SJSA1 (cell line): ENCODE data around the gene ARID1A. TPM values are rescaled to one million over a fixed set of nuclear protein-coding genes. Genes with fewer than 3 reads are reported as not detected.
A peak's percentile ranks its signal among the peaks of the same experiment; 100 is the strongest.
"Not testable (repeated sequence)": the region's sequence is repeated elsewhere in the genome, so short reads cannot be mapped to it uniquely, and the experiment has no call there.

Experiments
- DNase-seq, 2 experiments: peaks; one replicate each; pipeline ENCODE4 v3.0.0-alpha.2; 2015 to 2020; ENCODE audit warnings: low spot score in 2 of 2, low read depth in 1 of 2
- H3K27ac ChIP-seq: fragments of 250-450 bp; sonication (Bioruptor Pico); 2 replicates; pipeline ENCODE4 v1.5.1; 2020; ENCODE audit warnings: mild to moderate bottlenecking, moderate library complexity
- H3K27me3 ChIP-seq: fragments of 250-450 bp; sonication (Bioruptor Pico); replicated peaks from 2 replicates; pipeline ENCODE4 v1.5.1; 2020; ENCODE audit warnings: mild to moderate bottlenecking, moderate library complexity
- H3K36me3 ChIP-seq: fragments of 250-450 bp; sonication (Bioruptor Pico); 2 replicates; pipeline ENCODE4 v1.5.1; 2020; ENCODE audit warnings: mild to moderate bottlenecking
- H3K4me1 ChIP-seq: fragments of 250-450 bp; sonication (Bioruptor Pico); replicated peaks from 2 replicates; pipeline ENCODE4 v1.6.1; 2021; ENCODE audit warnings: mild to moderate bottlenecking
- H3K4me3 ChIP-seq: fragments of 250-450 bp; sonication (Bioruptor Pico); 2 replicates; pipeline ENCODE4 v1.5.1; 2020; ENCODE audit warnings: mild to moderate bottlenecking
- H3K9me3 ChIP-seq: fragments of 250-450 bp; sonication (Bioruptor Pico); replicated peaks from 2 replicates; pipeline ENCODE4 v1.5.1; 2020; ENCODE audit warnings: mild to moderate bottlenecking
- total RNA-seq: library from RNA; depleted of rRNA; stranded (reverse); fragments of >200 nt; shearing (Covaris generic); gene quantifications from 2 replicates; pipeline ENCODE4 v1.2.3, GENCODE V29; 2014; rRNA removed

The ARID1A gene
- 22.2 and 23.4 TPM in 2 replicates for total RNA-seq

DNA sequence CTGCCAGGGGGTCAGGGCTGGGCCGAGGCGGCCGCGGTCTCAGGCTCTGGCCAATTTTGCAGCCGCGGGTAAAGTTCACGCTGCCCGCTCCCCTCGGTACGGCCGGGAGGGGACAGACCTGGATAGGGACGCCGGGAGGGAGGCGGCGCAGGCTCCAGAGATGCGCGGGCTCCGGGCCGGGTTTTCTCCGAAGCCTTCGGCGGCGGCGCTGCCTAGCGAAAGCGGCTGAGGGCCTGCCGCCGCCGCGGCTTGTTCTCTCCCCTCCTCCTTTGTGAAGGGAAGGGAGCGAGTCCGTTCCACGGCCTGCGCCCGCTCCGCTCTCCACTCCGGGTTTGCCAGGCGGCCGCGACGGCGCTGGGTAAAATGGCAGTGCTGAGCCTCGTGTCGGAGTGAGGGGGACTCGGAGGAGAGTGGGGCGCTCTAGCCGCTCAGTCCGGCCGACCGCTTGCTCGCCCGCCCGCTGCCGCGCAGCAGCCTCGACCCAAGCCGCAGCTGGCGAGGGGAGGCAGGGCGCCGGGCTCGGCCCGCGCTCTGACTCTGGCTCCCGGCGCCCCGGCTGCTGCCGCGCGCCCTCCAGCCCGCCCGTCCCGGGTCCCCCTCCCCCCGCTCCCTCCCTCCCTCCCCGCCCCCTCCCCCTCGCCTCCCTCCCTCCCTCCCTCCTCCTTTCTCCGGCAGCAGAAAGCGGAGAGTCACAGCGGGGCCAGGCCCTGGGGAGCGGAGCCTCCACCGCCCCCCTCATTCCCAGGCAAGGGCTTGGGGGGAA is at the start of gene ARID1A:
Gene ARID1A, plus strand, starts transcription at position 660 of the 763 bp plus-strand sequence. CDS start 389 bp downstream, outside the sequence.
- Histone ChIP-seq H3K36me3 (peaks cover 31% of the 10 kb centered on the region), H3K27ac (peak within 1 kb of the TSS; percentile 88), H3K4me3 (peak within 1 kb of the TSS; percentile 87), H3K4me1 (peaks cover 51% of the 10 kb centered on the region), H3K27me3 (no peaks in the 10 kb centered on the region), H3K9me3 (no peaks in the 10 kb centered on the region)
- peak; percentile 97 to 100 for DNase-seq

DNA sequence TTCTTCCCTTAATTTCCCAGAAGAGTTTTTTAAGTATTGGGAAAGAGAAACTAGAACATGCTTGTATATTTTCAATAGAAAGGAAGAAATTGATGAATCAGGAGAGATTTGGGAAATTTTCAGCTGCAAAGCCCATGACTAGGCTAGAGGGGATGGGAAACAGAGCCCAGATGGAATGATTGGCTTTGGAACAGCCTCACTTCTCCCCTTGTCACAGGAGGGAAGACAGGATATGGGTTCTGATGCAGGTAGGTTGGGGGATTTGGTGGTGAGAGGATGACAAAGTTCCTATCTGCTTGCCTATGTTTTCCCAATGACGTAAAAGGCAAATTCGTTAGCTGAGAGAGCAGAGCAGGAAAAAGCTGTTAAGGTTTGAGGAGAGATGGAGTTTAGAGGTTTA is 31.0 kb upstream of the ARID1A start:
- H3K27me3 ChIP-seq = no peaks in the 10 kb centered on the region; the same call in 1 of the 2 replicates
- no peaks in the 10 kb centered on the region for H3K4me1 ChIP-seq
- no peak overlapping the region for H3K27ac ChIP-seq
- no peak overlapping the region for H3K4me3 ChIP-seq
- H3K36me3 ChIP-seq = no peaks in the 10 kb centered on the region
- no peak for DNase-seq
- H3K9me3 ChIP-seq = no peaks in the 10 kb centered on the region; the same call in 1 of the 2 replicates

DNA sequence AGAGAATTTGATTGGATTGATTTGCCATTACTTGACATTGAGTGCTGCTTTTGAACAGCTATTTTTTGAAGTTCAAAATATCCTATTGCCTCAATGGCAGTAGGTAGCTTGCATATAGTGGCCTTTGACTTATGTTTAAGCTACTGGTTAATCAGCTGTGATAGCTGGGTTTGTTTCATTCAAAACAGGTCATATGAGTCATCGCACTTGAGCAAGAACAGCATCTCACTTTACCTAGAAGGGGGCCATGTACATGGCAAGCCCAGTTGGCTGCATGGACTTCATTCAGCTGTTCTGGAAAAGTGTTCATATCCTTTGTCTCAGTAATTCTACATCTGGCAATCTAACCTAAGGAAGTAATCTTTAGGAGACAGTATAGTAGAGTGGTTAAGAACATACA is 29.0 kb upstream of the ARID1A start:
- no peaks in the 10 kb centered on the region for H3K36me3 ChIP-seq
- H3K9me3 ChIP-seq = no peaks in the 10 kb centered on the region
- H3K27me3 ChIP-seq = no peaks in the 10 kb centered on the region
- no peak overlapping the region for H3K4me3 ChIP-seq
- DNase-seq = no peak
- no peak overlapping the region for H3K27ac ChIP-seq
- no peaks in the 10 kb centered on the region for H3K4me1 ChIP-seq

GRCh38 chr1:26668106-26668786 is 27.6 kb upstream of the ARID1A start:
- DNase-seq, H3K36me3 ChIP-seq, H3K4me1 ChIP-seq, H3K9me3 ChIP-seq, H3K4me3 ChIP-seq, H3K27me3 ChIP-seq, H3K27ac ChIP-seq: not testable (repeated sequence)

DNA sequence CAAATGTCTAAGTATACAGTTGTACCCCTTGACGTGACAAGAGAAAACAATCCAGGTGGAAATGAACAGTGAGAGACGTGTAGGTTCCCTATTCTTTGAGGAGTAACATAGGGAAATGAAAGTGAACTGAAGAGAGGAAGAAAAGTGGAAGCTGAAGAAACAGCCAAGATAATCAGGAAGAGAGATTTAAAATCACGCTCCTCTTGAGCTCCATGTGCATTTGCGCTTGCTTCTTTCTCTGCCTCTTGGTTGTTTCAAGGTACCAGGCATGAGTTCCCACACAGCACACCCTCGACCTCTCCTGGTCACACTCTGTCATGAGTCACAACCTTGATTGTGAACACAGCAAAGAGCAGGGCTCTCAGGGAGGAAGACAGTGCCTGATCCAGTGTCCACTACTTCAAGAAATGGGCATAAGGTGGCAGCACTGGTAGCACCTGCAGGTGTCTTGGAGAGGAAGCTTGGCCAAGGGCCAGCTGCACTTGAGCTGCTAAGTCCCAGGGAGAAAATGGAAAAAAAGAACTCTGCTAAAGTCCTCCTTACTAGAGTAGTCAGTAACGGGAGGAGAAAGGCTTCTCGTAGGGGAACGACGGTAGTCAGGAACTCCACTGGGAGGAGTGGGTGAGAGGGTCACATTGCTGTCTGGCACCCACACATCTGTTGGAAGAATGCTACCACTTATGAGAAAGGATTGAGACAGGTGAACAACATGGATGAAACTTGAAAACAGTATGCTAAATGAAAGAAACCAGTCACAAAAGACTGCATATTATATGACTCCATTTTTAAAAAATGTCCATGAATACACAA is 18.3 kb upstream of the ARID1A start:
- H3K4me3 ChIP-seq = no peak overlapping the region
- H3K27ac ChIP-seq = no peak overlapping the region
- peak; percentile 52 to 67 for DNase-seq
- H3K4me1 ChIP-seq = peaks cover 5% of the 10 kb centered on the region; the same call in 1 of the 2 replicates
- no peaks in the 10 kb centered on the region for H3K36me3 ChIP-seq
- H3K27me3 ChIP-seq = no peaks in the 10 kb centered on the region
- H3K9me3 ChIP-seq = no peaks in the 10 kb centered on the region

DNA sequence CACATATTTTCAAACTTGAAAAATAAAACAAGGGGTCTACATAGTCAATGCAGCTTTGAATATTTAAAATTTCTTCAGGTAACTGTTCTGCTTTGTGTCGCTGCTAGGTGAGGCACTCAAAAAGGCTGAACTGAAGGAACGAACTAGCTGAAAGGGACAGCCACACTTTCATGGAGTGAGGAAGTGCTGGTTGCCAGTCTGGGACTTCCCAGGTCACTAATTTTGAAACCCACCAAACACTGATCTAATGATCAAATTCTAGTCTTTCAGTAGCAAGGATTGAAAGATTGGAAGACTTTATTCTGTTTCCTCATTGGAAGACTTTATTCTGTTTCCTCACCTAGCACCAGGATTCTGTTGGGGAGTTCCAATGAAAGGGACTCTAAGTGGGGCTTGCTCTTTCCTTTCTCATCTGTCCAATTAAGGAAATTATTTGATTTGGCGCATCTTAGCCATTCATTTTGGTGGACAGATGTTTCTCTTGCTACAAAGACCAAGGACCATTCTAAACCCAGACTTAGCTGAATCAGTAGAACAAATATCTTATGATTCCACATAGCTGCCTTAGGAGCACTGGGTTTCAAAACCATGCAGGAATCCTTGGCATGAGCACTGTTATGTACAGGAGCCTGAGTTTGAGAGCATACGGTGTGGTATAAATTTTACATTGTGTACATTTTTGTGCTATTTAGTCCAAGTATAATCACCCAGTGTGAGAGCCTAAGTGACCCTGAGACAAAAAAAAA is 10.9 kb upstream of the ARID1A start:
- no peak overlapping the region for H3K4me3 ChIP-seq
- peaks cover 7% of the 10 kb centered on the region; the same call in 1 of the 2 replicates for H3K4me1 ChIP-seq
- H3K36me3 ChIP-seq = no peaks in the 10 kb centered on the region
- no peaks in the 10 kb centered on the region for H3K27me3 ChIP-seq
- DNase-seq = no peak
- no peaks in the 10 kb centered on the region for H3K9me3 ChIP-seq
- no peak overlapping the region for H3K27ac ChIP-seq

- H3K27me3 ChIP-seq = no peaks in the 10 kb centered on the region
- no peak overlapping the region for H3K4me3 ChIP-seq
- no peaks in the 10 kb centered on the region for H3K36me3 ChIP-seq
- no peaks in the 10 kb centered on the region for H3K9me3 ChIP-seq
- peaks cover 8% of the 10 kb centered on the region for H3K4me1 ChIP-seq
- DNase-seq = no peak
- H3K27ac ChIP-seq = no peak overlapping the region
These were observed 9.0 kb upstream of the ARID1A start for GRCh38 chr1:26686795-26687194.

GRCh38 chr1:26689504-26689903 is 6.3 kb upstream of the ARID1A start:
- Histone ChIP-seq H3K27ac (no peak overlapping the region), H3K9me3 (no peaks in the 10 kb centered on the region), H3K4me3 (no peak overlapping the region), H3K27me3 (no peaks in the 10 kb centered on the region), H3K4me1 (peaks cover 20% of the 10 kb centered on the region), H3K36me3 (no peaks in the 10 kb centered on the region)
- DNase-seq = no peak

DNA sequence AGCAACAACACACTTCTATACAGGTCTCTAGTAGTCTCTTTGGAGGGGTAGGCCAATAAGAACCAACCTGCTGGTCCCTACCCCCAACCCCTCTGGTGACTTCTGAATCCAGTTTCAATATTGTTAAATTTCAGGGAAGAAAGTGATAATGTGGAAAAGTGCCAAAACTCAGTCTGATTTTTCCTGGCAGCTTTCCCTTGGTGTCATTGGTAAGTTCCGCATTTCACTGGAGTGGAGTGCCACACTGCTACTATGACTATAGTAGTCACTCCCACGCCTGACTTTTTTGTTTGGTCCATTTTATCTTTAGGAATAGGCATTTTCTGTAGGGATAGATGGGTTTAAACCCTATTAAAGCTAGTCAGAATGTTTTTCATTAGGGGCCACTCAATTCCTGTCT is 5.7 kb upstream of the ARID1A start:
- H3K4me3 ChIP-seq = no peak overlapping the region
- no peak overlapping the region for H3K27ac ChIP-seq
- H3K9me3 ChIP-seq = no peaks in the 10 kb centered on the region
- no peak for DNase-seq
- H3K36me3 ChIP-seq = no peaks in the 10 kb centered on the region
- peaks cover 25% of the 10 kb centered on the region for H3K4me1 ChIP-seq
- no peaks in the 10 kb centered on the region for H3K27me3 ChIP-seq

- Histone ChIP-seq H3K4me3 (no peak overlapping the region), H3K27ac (no peak overlapping the region), H3K36me3 (no peaks in the 10 kb centered on the region), H3K4me1 (peaks cover 28% of the 10 kb centered on the region), H3K27me3 (no peaks in the 10 kb centered on the region), H3K9me3 (no peaks in the 10 kb centered on the region)
- DNase-seq = no peak
These were observed 5.2 kb upstream of the ARID1A start for GRCh38 chr1:26690576-26691031.

GRCh38 chr1:26692211-26692792 is 3.5 kb upstream of the ARID1A start:
- peak overlapping the region; percentile 38 for H3K4me3 ChIP-seq
- H3K36me3 ChIP-seq = peaks cover 10% of the 10 kb centered on the region
- H3K9me3 ChIP-seq = no peaks in the 10 kb centered on the region
- peak overlapping the region; percentile 62 for H3K27ac ChIP-seq
- DNase-seq = peak; percentile 89 to 94
- H3K27me3 ChIP-seq = no peaks in the 10 kb centered on the region
- peaks cover 28% of the 10 kb centered on the region for H3K4me1 ChIP-seq

GRCh38 chr1:26692793-26693490 is 2.9 kb upstream of the ARID1A start:
- Histone ChIP-seq H3K9me3 (no peaks in the 10 kb centered on the region), H3K27ac (peak overlapping the region; percentile 62), H3K4me1 (peaks cover 28% of the 10 kb centered on the region), H3K4me3 (peak overlapping the region; percentile 38), H3K36me3 (peaks cover 10% of the 10 kb centered on the region), H3K27me3 (no peaks in the 10 kb centered on the region)
- peak; percentile 95 to 96 for DNase-seq
